ENCODE measurements around the gene CORO2B. TPM values are rescaled to one million over a fixed set of nuclear protein-coding genes. Genes with fewer than 3 reads are reported as not detected.

The CORO2B gene
- total and polyA plus RNA-seq, 9 of the 15 experiments (the other 6 are each of a cell fraction or from before 2014, with no cell fraction given): not detected

- in situ Hi-C loops (cut with MboI): no loop called here
These were observed 7.2 kb upstream of the CORO2B start for GRCh38 chr15:68571582-68571981.

DNA sequence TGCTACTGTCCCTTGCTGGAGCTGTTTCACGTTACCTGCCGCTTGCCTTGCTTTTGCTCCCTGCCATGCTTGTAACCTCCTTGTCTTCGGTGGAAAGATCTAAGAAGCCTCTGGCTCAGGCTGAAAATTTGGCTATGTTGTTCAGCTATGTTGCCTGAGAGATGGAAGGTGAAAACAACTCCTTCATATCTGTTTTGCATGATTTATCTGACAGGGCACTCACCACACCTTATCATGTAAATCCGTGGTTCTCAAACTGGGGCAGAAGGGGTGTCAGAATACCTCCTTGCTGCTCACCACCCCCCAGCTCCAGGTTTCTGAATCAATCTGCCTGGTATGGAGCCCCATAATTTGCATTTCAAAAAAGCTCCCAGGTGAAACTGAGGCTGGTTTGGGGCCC, 6.5 kb upstream of the CORO2B start:
- no peak overlapping the region for H3K4me2 ChIP-seq (ENCODE audit: insufficient read depth, low read length)
- no peaks in the 10 kb centered on the region for H3K9me1 ChIP-seq (ENCODE audit: control insufficient read depth, insufficient read depth, low read length)
- CTCF ChIA-PET (ENCODE audit: low intra/inter-chr PET ratio): no interaction called here
- peaks cover 6% of the 10 kb centered on the region; the same call in 1 of the 2 replicates for H4K20me1 ChIP-seq (replicated peaks; ENCODE audit: control insufficient read depth, insufficient read depth, low read length)
- H3K9me3 ChIP-seq (replicated peaks; ENCODE audit: control insufficient read depth, insufficient read depth, low read depth, low read length): no peaks in the 10 kb centered on the region
- no peaks in the 10 kb centered on the region for H3K79me2 ChIP-seq (ENCODE audit: control insufficient read depth, insufficient read depth, low read length)
- in situ Hi-C loops (cut with MboI): no loop called here
- no TSS peak for BruUV-seq (replicated peaks)
- POLR2A ChIA-PET: no interaction called here
- no peak for DNase-seq (ENCODE audit: extremely low read depth in 1 of 4, low spot score in 3 of 4)
- no peaks in the 10 kb centered on the region for H3K4me1 ChIP-seq (replicated peaks in 1 of 2; ENCODE audit: control insufficient read depth in 2 of 2, insufficient read depth in 2 of 2, low read length in 2 of 2)
- no peak for FAIRE-seq
- intact Hi-C loops (cut with micrococcal nuclease): no loop called here
- no peak overlapping the region for H3K27ac ChIP-seq (ENCODE audit: extremely low read depth, low read depth, low read length)
- ATAC-seq: no peak
- no peak overlapping the region for H2AFZ ChIP-seq (ENCODE audit: low read depth, low read length)
- 2% methylated on average over 4 of the region's 4 CpGs for WGBS (ENCODE audit: insufficient coverage, low coverage, missing lambda C conversion rate)
- H3K4me3 ChIP-seq: no peak overlapping the region
- no peaks in the 10 kb centered on the region for H3K36me3 ChIP-seq (ENCODE audit: control insufficient read depth, insufficient read depth, low read length)
- peaks cover 6 to 48% of the 10 kb centered on the region in 2 experiments for H3K27me3 ChIP-seq (ENCODE audit: control insufficient read depth in 2 of 2, insufficient read depth in 2 of 2, low read length in 2 of 2)
- H3K9ac ChIP-seq (ENCODE audit: insufficient read depth in 1 of 2, low read depth in 2 of 2, low read length in 2 of 2): no peak overlapping the region
- TF ChIP-seq GTF2A2 (tag; IDR thresholded peaks at IDR 0.05): no peak
- no peak for TF ChIP-seq ARHGAP35 (IDR thresholded peaks at IDR 0.05; ENCODE audit: partially characterized antibody)
- no peak for TF ChIP-seq ZNF24 (IDR thresholded peaks at IDR 0.05)
- TF ChIP-seq FOXM1 (IDR thresholded peaks at IDR 0.05; ENCODE audit: low read depth): no peak
- TF ChIP-seq FOXM1 (CRISPR knock-in tag; IDR thresholded peaks at IDR 0.05; ENCODE audit: low read depth): no peak
- TF ChIP-seq POLR2AphosphoS2 (IDR thresholded peaks at IDR 0.05; ENCODE audit: low read length): no peak
- no peak for TF ChIP-seq EWSR1 (IDR thresholded peaks at IDR 0.05; ENCODE audit: borderline replicate concordance, low read depth, partially characterized antibody)
- no peak for TF ChIP-seq CBX1 (IDR thresholded peaks at IDR 0.05; ENCODE audit: low read depth)
- no peak for TF ChIP-seq CBFA2T2 (conservative IDR thresholded peaks at IDR 0.05)
- no peak for TF ChIP-seq ZBTB34 (CRISPR knock-in tag; IDR thresholded peaks at IDR 0.05)
- TF ChIP-seq ZBTB49 (CRISPR knock-in tag; IDR thresholded peaks at IDR 0.05; ENCODE audit: borderline replicate concordance): no peak
- TF ChIP-seq ZNF124 (CRISPR knock-in tag; IDR thresholded peaks at IDR 0.05): no peak
- TF ChIP-seq ZBTB17 (CRISPR knock-in tag; IDR thresholded peaks at IDR 0.05): no peak
- TF ChIP-seq ZNF354B (CRISPR knock-in tag; IDR thresholded peaks at IDR 0.05): no peak

More at GRCh38 chr15:68571582-68571981, 7.2 kb upstream of the CORO2B start:
- Histone ChIP-seq H4K20me1 (replicated peaks; ENCODE audit: control insufficient read depth, insufficient read depth, low read length) (peaks cover 7% of the 10 kb centered on the region; the same call in 1 of the 2 replicates), H3K79me2 (ENCODE audit: control insufficient read depth, insufficient read depth, low read length) (no peaks in the 10 kb centered on the region), H3K9me3 (replicated peaks; ENCODE audit: control insufficient read depth, insufficient read depth, low read depth, low read length) (no peaks in the 10 kb centered on the region), H3K27me3 (ENCODE audit: control insufficient read depth in 2 of 2, insufficient read depth in 2 of 2, low read length in 2 of 2) (peaks cover 3 to 48% of the 10 kb centered on the region in 2 experiments), H3K9me1 (ENCODE audit: control insufficient read depth, insufficient read depth, low read length) (no peaks in the 10 kb centered on the region), H3K4me2 (ENCODE audit: insufficient read depth, low read length) (no peak overlapping the region), H3K9ac (ENCODE audit: insufficient read depth in 1 of 2, low read depth in 2 of 2, low read length in 2 of 2) (no peak overlapping the region), H3K36me3 (ENCODE audit: control insufficient read depth, insufficient read depth, low read length) (no peaks in the 10 kb centered on the region), H3K4me1 (replicated peaks in 1 of 2; ENCODE audit: control insufficient read depth in 2 of 2, insufficient read depth in 2 of 2, low read length in 2 of 2) (no peaks in the 10 kb centered on the region; a peak in 1 of 5 replicates), H3K4me3 (no peak overlapping the region), H2AFZ (ENCODE audit: low read depth, low read length) (no peak overlapping the region), H3K27ac (ENCODE audit: extremely low read depth, low read depth, low read length) (no peak overlapping the region)
- ATAC-seq (no peak), DNase-seq (ENCODE audit: extremely low read depth in 1 of 4, low spot score in 3 of 4) (no peak), FAIRE-seq (no peak)
- no TSS peak for BruUV-seq (replicated peaks)
- POLR2A ChIA-PET: no interaction called here
- CTCF ChIA-PET (ENCODE audit: low intra/inter-chr PET ratio): no interaction called here
- intact Hi-C loops (cut with micrococcal nuclease): no loop called here
- TF ChIP-seq CBFA2T3 (IDR thresholded peaks at IDR 0.05) (no peak), HEY1 (CRISPR knock-in tag; IDR thresholded peaks at IDR 0.05; ENCODE audit: borderline replicate concordance) (no peak)
- 2% methylated on average over 4 of the region's 4 CpGs for WGBS (ENCODE audit: insufficient coverage, low coverage, missing lambda C conversion rate)

Data from K562 (cell line).